Measurements from ENCODE around the gene GPR42.
A peak's percentile ranks its signal among the peaks of the same experiment; 100 is the strongest.

The GPR42 gene

GRCh38 chr19:35403116-35403760, 32.4 kb downstream of the GPR42 start:
- peak overlapping the region in 4 of 11 experiments; percentile 34 to 54 (median 46); a peak in 3 of 22 replicates for H3K4me2 ChIP-seq
- no peak overlapping the region for H3K4me3 ChIP-seq
- no peaks in the 10 kb centered on the region for H3K36me3 ChIP-seq
- no peak overlapping the region for H3K27ac ChIP-seq
- TF ChIP-seq Cebpa-rat (IDR thresholded peaks at IDR 0.05), result no peak
- H3K9ac ChIP-seq, result no peak overlapping the region
- H3K9me3 ChIP-seq (replicated peaks in 1 of 11), result no peaks in the 10 kb centered on the region
- H3K4me1 ChIP-seq, result peaks cover 24 to 36% (median 32%) of the 10 kb centered on the region in 10 experiments
- H4K20me1 ChIP-seq, result no peaks in the 10 kb centered on the region
- H3K27me3 ChIP-seq, result no peaks in the 10 kb centered on the region

- Histone ChIP-seq H3K27me3 (no peaks in the 10 kb centered on the region), H3K4me1 (peaks cover 16 to 33% (median 24%) of the 10 kb centered on the region in 10 experiments), H4K20me1 (no peaks in the 10 kb centered on the region), H3K36me3 (no peaks in the 10 kb centered on the region), H3K4me3 (no peak overlapping the region), H3K9me3 (replicated peaks in 1 of 11) (no peaks in the 10 kb centered on the region), H3K4me2 (no peak overlapping the region), H3K27ac (peak overlapping the region in 1 of 11 experiments; percentile 9; a peak in 1 of 22 replicates), H3K9ac (no peak overlapping the region)
- no peak for TF ChIP-seq Cebpa-rat (IDR thresholded peaks at IDR 0.05)
Measured at GRCh38 chr19:35404879-35405622, 34.2 kb downstream of the GPR42 start.

GRCh38 chr19:35407619-35408018, 36.8 kb downstream of the GPR42 start:
- H4K20me1 ChIP-seq, result no peaks in the 10 kb centered on the region
- no peak for TF ChIP-seq Cebpa-rat (IDR thresholded peaks at IDR 0.05)
- peaks cover 1 to 12% (median 5%) of the 10 kb centered on the region in 10 experiments; a peak in 15 of 20 replicates for H3K4me1 ChIP-seq
- no peaks in the 10 kb centered on the region for H3K9me3 ChIP-seq (replicated peaks in 1 of 11)
- no peaks in the 10 kb centered on the region for H3K36me3 ChIP-seq
- H3K4me3 ChIP-seq, result no peak overlapping the region
- H3K27me3 ChIP-seq, result no peaks in the 10 kb centered on the region
- H3K4me2 ChIP-seq, result no peak overlapping the region
- H3K27ac ChIP-seq, result no peak overlapping the region
- H3K9ac ChIP-seq, result no peak overlapping the region

GRCh38 chr19:35408284-35409171, 37.7 kb downstream of the GPR42 start:
- Histone ChIP-seq H3K9ac (no peak overlapping the region), H4K20me1 (no peaks in the 10 kb centered on the region), H3K4me2 (no peak overlapping the region), H3K27ac (no peak overlapping the region), H3K27me3 (no peaks in the 10 kb centered on the region), H3K36me3 (no peaks in the 10 kb centered on the region), H3K4me3 (no peak overlapping the region), H3K9me3 (replicated peaks in 1 of 11) (no peaks in the 10 kb centered on the region), H3K4me1 (0 out of 20 replicates have a peak, but pooled peaks cover 0 to 6% (median 0%) of the 10 kb centered on the region in 10 experiments)
- TF ChIP-seq Cebpa-rat (IDR thresholded peaks at IDR 0.05), result no peak

GRCh38 chr19:35409191-35409590, 38.3 kb downstream of the GPR42 start:
- H3K9ac ChIP-seq, result no peak overlapping the region
- H3K27me3 ChIP-seq, result no peaks in the 10 kb centered on the region
- H3K4me2 ChIP-seq, result no peak overlapping the region
- TF ChIP-seq Cebpa-rat (IDR thresholded peaks at IDR 0.05), result no peak
- H4K20me1 ChIP-seq, result no peaks in the 10 kb centered on the region
- no peaks in the 10 kb centered on the region for H3K9me3 ChIP-seq (replicated peaks in 1 of 11)
- H3K4me1 ChIP-seq, result 0 out of 20 replicates have a peak, but pooled peaks cover 0 to 6% (median 0%) of the 10 kb centered on the region in 10 experiments
- H3K27ac ChIP-seq, result no peak overlapping the region
- no peak overlapping the region for H3K4me3 ChIP-seq
- H3K36me3 ChIP-seq, result no peaks in the 10 kb centered on the region

GRCh38 chr19:35410487-35410886, 39.6 kb downstream of the GPR42 start:
- H3K27ac ChIP-seq, result no peak overlapping the region
- no peaks in the 10 kb centered on the region for H4K20me1 ChIP-seq
- H3K36me3 ChIP-seq, result no peaks in the 10 kb centered on the region
- H3K9me3 ChIP-seq (replicated peaks in 1 of 11), result no peaks in the 10 kb centered on the region
- no peaks in the 10 kb centered on the region for H3K27me3 ChIP-seq
- no peak overlapping the region for H3K4me3 ChIP-seq
- no peak overlapping the region for H3K4me2 ChIP-seq
- no peak overlapping the region for H3K9ac ChIP-seq
- 0 out of 20 replicates have a peak, but pooled peaks cover 0 to 5% (median 0%) of the 10 kb centered on the region in 10 experiments for H3K4me1 ChIP-seq
- no peak for TF ChIP-seq Cebpa-rat (IDR thresholded peaks at IDR 0.05)

- no peak for TF ChIP-seq Cebpa-rat (IDR thresholded peaks at IDR 0.05)
- Histone ChIP-seq H3K4me2 (no peak overlapping the region), H3K4me1 (peaks cover 0 to 15% (median 9%) of the 10 kb centered on the region in 10 experiments; a peak in 10 of 20 replicates), H3K27me3 (no peaks in the 10 kb centered on the region), H3K36me3 (no peaks in the 10 kb centered on the region), H3K4me3 (no peak overlapping the region), H4K20me1 (no peaks in the 10 kb centered on the region), H3K9me3 (replicated peaks in 1 of 11) (no peaks in the 10 kb centered on the region), H3K27ac (no peak overlapping the region), H3K9ac (no peak overlapping the region)
Measured at GRCh38 chr19:35414442-35414841, 43.6 kb downstream of the GPR42 start.

- H4K20me1 ChIP-seq, result no peaks in the 10 kb centered on the region
- H3K27me3 ChIP-seq, result no peaks in the 10 kb centered on the region
- no peak for TF ChIP-seq Cebpa-rat (IDR thresholded peaks at IDR 0.05)
- H3K4me2 ChIP-seq, result no peak overlapping the region
- no peak overlapping the region for H3K9ac ChIP-seq
- no peak overlapping the region for H3K27ac ChIP-seq
- H3K36me3 ChIP-seq, result no peaks in the 10 kb centered on the region
- no peak overlapping the region for H3K4me3 ChIP-seq
- H3K9me3 ChIP-seq (replicated peaks in 1 of 11), result no peaks in the 10 kb centered on the region
- peaks cover 4 to 27% (median 16%) of the 10 kb centered on the region in 10 experiments; a peak in 15 of 20 replicates for H3K4me1 ChIP-seq
Measured at GRCh38 chr19:35416331-35416730, 45.5 kb downstream of the GPR42 start.

GRCh38 chr19:35417278-35417677, 46.4 kb downstream of the GPR42 start:
- Histone ChIP-seq H3K27me3 (no peaks in the 10 kb centered on the region), H3K4me1 (peaks cover 4 to 30% (median 16%) of the 10 kb centered on the region in 10 experiments; a peak in 15 of 20 replicates), H3K4me2 (peak overlapping the region in 3 of 11 experiments; percentile 21 to 59 (median 29); a peak in 1 of 22 replicates)

More at GRCh38 chr19:35417278-35417677, 46.4 kb downstream of the GPR42 start:
- no peaks in the 10 kb centered on the region for H3K36me3 ChIP-seq
- no peaks in the 10 kb centered on the region for H3K9me3 ChIP-seq (replicated peaks in 1 of 11)
- no peak overlapping the region for H3K9ac ChIP-seq
- H3K4me3 ChIP-seq, result no peak overlapping the region
- TF ChIP-seq Cebpa-rat (IDR thresholded peaks at IDR 0.05), result no peak
- no peaks in the 10 kb centered on the region for H4K20me1 ChIP-seq
- H3K27ac ChIP-seq, result no peak overlapping the region

Data from BLaER1 treated with 17β-estradiol and CSF1 and Interleukin-3, amounts not matched to agents 10 nM and 100 nM (cell line).